GM19397 (cell line): ENCODE results near the gene EPB41L5.
"Not testable (repeated sequence)": the region's sequence is repeated elsewhere in the genome, so short reads cannot be mapped to it uniquely, and the experiment has no call there.

Experiments used
- ATAC-seq: cut with Tn5 transposase; IDR thresholded peaks from one replicate; pipeline ENCODE4 v1.9.1; 2021; ENCODE audit warnings: mild to moderate bottlenecking, moderate library complexity; ENCODE audit not compliant: unreplicated experiment

EPB41L5 gene

DNA sequence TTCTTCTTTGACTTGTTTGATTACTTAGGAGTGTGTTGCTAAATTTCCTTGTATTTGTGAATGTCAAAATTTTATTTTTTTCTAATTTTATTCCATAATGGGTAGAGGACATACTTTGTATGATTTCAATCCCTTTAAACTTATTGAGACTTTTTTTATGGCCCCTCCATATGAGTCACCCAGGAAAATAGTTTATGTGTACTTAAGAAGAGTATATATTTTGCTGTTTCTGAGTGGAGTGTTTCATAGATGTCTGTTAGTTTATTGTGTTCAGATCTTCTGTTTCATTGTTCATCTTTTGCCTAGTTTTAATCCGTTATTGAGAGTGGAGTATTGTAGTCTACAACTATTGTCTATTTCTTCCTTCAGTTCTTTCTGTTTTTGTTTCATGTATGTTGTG is 81.9 kb downstream of the EPB41L5 start:
- ATAC-seq, result no peak

DNA sequence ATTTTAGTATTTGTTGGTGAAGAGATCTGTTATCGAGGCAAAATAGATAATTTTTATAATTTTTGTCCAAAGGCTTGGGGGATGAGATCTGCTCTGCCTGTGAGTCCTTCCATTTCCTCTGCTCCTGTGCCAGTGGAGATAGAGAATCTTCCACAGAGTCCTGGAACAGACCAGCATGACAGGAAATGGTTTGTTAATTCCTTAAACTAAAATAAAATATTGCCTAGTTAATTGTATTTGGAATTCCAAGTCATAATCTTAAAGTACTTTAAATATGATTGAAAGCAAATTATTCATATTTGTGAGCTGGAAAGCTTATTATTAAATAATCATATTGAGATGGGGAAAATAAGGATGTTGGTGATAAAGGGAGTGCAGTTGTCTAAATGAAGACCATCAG is 87.8 kb downstream of the EPB41L5 start:
- ATAC-seq, result no peak

DNA sequence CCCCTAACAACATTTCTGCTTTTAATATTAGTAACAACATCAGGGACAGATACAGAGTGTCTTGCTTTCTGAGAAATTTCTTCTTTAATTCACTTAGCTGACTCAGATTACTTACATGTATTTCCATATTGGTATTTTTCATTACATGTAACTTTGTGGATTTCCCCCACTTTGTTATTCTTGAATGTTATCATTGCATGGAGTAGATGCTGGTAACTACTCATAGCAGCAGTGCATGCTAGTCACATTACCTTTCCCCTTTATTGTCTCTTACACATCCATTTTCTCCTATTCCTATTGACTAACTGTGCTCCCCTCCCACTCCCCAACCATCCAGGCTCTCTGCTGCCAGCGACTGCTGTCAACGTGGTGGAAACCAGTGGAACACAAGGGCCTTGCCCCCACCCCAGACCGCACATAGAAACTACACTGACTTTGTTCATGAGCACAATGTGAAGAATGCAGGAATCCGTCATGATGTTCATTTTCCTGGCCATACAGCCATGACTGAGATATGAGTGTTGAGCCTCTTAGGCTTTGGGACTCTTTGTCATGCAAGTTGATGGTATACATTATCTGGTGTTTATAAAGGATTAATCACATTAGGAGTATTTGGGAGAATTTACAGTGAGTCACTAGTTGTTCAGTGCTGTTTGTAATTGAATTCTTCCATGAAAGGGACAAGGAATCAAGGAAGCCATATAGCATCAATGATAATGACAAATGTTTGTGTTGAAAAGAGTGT is 91.0 kb downstream of the EPB41L5 start:
- no peak for ATAC-seq

DNA sequence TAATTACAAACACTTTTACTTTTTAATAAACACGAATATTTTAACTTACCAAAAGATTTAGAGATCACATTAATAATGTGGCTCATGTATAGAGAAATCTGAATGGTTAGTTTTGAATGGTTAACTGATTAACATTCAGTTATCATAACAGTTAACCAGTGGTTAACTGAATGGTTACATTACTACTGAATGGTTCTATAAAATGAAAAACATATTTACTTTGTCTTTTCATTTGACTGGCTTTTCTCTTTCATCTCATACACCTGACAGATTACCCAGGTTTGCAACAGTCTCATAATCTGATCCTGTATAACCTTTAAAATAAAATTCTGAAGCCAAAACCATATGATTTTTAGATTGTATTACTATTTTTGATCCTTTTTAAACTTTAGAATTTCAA is 91.9 kb downstream of the EPB41L5 start:
- no peak for ATAC-seq

DNA sequence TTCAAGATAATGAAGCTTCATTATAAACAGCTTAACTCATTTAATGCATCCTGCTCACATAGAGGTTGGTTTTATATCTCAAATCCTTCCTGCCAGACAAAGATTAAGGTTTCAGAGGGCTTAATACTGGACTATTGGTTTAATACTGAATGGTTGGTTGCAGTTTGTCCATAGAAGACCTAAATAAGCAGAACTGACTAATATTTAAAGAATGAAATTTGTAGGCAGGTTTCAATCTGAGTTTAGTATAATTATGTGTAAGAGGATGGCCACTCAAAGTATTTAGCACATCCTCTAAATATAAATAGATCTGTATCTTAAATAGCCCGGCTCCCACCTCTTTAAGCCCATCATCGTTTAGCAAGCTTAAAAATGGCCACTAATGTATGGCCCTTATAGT is 92.5 kb downstream of the EPB41L5 start:
- no peak for ATAC-seq

DNA sequence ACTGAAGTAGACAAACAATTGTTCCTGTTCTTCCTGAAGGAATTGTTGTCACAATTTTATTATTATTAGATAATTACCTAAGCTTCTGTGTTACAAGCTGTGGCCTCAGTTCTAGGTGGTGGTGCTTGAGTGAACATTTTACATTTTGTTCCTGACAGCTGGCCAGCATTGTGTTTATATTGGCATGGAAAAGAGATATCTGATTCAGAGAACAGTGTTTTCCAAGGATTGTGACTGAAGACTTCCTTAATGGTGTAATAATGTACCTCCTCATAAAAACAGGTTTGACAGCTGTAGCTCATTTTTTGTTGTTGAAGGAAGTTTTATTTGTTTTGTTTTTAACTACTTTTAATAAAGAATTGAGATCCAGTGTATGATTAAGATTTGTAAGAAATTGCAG is 95.2 kb downstream of the EPB41L5 start:
- no peak for ATAC-seq

DNA sequence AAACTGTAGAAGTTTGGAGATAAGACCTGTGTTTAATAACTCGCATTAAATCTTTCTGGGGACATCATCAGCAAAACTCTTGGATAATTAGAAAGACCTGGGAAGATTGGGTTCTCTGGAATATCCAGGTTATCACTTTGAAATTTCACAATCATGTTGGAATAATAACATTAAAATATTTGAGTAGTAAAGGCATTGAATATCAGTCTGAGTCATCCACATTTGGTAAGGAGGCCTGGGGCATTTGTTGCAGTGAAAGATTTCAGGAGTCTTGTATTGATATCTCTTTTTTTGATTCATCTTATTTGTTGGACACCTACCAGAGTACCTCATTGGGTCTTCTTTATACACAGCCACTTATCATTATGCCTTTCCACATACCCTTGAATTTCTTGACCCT is 95.9 kb downstream of the EPB41L5 start:
- ATAC-seq, result no peak

DNA sequence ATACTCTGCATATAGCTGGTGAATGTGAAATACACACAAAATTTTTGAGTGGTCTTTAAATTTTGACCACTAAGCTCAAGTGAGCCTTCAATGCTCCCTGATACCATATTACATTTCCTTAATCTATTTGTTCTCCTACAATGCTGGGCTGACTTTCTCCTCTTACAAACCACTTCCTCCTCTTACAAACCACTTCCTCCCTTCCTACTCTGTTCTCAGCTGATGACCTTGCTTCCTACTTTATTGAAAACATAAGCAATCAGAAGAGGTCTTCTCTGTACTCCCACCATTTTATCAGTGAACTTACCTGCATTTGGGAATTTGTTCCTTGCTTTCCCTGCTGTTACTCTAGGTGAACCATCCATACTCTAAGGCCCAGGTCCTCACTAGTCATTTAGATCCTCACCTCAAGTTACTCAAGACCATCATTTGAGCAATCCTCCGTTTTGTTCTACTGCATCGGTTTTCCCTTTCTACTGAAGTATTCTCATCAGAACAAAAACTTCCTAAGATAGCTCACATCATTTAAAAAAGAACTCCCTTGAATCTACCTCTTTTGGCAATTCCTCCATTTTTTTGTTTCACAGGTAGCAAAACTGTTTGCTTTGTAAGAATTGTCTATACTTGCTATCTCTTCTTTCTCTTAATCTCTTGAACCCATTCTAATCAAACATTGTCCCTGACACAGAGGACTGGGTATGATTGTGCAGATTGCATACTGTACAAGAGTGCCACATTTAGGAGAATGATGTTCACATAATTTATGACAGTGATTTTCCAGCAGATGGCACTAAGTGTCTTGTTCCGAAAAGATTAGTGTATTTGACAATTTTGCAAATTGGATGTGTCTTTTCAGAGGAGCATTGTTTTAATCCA is 96.5 kb downstream of the EPB41L5 start:
- ATAC-seq, result no peak

DNA sequence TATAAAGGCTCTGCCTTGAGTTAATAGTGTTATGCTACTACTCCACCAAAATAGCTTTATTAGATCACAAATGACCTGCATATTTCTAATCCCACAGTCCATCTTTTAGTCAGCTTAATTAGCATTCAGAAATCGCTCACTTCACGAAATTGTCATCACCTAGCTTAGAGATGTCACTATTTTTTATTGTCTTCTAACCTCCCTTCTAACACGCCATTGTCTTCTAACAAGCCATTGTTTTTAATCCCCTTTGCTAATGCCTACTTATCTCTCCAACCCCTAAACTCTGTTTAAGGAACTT is 97.1 kb downstream of the EPB41L5 start:
- no peak for ATAC-seq

DNA sequence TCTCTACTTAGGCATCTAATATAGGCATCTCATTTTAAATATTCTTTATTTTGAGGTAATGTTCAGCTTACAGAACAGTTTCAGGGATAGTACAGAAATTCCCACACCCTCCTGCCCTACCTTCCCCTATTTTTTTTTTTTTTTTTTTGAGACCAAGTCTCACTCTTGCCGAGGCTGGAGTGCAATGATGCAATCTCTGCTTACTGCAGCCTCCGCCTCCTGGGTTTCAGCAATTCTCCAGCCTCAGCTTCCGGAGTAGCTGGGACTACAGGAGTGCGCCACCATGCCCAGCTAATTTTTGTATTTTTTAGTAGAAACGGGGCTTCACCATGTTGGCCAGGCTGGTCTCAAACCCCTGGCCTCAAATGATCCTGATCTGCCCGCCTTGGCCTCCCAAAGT is 97.6 kb downstream of the EPB41L5 start:
- no peak for ATAC-seq

DNA sequence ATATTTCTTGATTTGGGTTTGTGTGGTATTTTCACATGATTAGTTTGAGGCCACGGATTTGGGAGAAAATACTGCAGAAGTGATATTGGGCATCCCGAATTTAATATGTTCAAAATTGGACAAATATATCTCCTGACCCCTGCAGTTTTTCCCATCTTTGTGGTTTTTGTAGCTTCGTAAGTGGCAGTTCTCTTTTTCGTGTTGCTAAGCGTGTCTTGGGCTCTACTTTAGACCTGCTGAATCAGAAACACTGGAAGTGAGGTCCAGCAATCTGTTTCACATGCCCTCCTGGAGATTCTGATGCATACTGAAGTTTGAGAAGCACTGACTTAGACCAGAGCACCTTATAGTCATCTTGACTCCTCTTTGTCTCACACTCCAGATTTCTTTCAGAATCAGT is 98.3 kb downstream of the EPB41L5 start:
- no peak for ATAC-seq

DNA sequence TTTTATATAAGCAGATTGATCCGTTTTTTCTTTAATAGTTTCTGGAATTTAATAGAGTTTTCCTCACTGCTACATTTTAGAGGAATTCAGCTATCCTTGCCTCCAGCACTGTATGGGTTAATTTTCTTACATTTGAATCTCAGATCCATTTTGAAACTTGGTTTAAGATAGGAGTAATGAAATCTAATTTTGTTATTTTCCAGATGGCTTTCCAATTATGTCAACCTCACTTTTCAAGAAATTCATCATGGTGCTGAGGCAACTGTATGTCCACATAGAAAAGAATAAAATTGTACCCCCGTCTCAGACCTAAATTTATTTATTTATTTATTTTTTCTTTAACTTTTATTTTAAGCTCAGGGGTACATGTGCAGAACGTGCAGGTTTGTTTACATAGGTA is 105.1 kb downstream of the EPB41L5 start:
- ATAC-seq, result no peak

DNA sequence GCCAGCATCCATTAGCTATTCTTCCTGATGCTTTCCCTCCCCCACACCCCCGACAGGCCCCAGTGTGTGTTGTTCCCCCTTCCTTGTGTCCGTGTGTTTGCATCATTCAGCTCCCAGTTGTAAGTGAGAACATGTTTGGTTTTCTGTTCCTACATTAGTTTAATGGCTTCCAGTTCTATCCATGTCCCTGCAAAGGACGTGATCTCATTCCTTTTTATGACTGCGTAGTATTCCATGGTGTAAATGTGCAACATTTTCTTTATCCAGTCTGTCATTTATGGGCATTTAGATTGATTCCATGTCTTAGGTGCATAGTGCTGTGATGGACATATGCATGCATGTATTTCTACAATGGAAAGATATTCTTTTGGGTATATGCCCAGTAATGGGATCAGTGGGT is 105.6 kb downstream of the EPB41L5 start:
- ATAC-seq, result no peak

DNA sequence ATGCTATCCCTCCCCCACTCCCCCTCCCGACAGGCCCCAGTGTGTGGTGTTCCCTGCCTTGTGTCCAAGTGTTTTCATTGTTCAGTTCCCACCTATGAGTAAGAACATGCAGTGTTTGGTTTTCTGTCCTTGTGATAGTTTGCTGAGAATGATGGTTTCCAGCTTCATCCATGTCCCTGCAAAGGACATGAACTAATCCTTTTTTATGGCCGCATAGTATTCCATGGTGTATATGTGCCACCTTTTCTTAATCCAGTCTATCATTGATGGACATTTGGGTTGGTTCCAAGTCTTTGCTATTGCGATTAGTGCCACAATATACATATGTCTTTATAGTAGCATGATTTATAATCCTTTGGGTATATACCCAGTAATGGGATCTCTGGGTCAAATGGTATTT is 108.5 kb downstream of the EPB41L5 start:
- not testable (repeated sequence) for ATAC-seq

DNA sequence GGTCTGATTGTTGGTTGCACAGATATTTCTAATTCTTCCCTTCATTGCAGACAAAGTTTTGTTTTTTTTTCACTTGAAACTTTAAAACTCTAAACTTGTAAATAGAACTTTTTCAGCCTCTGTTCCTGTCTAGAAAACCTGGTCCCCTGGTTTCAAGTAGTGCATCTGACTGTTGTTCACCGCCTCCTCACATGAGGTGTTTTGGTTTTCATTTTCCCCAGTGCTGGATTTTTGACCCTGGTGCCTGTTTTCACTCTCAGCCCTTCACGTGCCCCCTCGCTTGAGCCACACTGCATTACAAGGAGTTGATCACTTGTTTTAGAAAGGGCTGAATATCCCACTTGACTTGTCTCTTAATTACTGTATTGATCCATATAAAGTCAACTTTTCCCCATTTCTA is 110.2 kb downstream of the EPB41L5 start:
- ATAC-seq, result no peak

DNA sequence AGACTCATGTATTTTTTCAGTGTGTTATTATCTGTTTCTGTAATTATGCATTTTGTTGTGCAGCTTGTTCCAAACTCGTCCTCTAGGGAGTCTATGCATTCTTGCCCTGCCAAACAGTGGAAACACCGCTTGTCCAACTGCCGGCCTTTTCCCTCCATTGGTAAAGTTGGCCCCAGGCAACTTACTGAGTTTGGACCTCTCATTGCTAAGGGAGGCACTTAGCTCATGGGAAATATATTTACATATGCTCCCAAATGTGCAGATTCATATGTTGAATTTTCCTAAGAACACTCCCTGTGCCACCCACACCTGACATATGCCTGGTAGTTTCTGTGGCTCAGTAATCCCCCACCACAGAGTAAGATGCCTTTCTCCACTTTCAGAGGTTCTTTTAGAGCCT is 112.3 kb downstream of the EPB41L5 start:
- no peak for ATAC-seq

DNA sequence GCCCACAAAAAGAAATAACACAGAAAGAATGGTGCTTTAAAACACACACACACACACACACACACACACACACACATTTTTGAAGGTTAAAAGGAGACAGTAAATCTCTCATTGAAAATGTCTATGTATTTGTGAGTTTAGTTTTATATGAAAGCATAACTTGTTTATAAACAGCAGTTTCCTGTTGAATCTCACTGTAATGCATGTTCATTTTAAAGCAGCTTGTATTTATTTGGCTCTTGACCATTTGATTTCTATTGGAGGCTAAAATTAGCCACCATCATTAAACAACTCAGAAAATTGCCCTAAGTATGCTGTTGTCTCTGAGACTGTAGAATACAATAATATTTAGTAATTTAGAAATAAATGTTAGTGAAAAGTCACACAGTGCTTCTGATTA is 115.3 kb downstream of the EPB41L5 start:
- no peak for ATAC-seq

DNA sequence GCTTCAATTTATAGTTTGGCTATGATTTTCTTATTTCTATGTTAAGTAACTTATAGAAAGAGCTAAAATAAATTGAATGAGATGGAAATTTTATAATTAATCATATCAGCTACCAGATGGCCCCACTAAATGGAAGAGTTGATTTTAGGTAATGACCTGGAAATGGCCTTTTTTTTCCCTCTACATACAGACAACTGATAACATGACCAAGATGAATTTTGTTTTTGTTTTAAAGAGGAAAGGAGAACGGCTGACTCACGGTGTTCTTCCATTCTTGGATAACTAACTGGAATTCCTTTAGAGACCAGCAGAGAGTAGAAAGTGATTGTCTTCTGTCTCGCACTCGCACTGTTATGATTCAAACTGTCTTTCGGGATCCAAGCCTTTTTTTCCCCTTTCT is 119.3 kb downstream of the EPB41L5 start:
- no peak for ATAC-seq

DNA sequence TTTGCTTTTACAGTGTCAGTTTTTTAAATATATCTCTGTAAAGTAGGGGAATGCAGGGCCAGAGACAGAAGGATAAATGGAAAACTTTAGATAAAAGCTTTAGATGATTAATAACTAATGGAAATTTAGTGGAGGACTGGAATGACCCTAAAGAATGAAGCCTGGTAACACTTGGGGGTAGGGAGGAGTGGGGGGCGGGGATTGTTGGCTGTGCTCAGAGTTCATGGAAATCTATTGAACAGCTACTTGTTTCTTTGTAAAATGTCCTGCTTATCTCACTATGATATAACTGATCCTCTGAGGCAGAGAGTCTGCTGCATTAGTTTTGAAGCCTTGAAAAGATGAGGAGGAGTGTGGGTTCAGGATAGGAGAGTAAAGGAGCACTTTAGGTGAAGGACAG is 119.8 kb downstream of the EPB41L5 start:
- no peak for ATAC-seq

DNA sequence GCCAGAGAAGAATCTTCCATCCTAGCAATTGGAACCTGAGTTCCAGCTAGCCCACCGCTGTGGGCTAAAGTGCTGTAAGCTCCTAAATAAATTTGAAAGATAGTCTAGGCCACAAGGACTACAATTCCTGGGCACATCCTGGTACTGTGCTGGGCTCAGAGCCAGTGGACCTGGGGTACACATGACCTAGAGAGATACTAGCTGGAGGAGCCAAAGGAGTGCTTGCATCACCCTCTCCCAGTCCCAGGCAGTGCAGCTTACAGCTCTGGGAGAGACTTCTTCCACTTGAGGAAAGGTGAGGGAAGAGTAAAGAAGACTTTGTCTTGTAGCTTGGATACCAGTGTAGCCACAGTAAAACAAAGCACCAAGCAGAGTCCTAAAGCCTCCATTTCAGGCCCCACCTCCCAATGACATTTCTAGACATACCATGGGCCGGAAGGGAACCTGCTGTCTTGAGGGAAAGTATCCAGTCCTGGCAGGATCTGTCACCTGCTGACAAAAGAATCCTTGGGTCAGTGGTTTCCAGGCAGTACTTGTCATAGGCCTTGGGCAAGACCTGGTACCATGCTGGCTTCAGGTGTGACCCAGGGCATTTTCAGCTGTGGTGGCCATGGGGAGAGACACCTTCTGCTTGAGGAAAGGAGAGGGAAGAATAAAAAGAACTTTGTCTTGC is 120.8 kb downstream of the EPB41L5 start:
- no peak for ATAC-seq

DNA sequence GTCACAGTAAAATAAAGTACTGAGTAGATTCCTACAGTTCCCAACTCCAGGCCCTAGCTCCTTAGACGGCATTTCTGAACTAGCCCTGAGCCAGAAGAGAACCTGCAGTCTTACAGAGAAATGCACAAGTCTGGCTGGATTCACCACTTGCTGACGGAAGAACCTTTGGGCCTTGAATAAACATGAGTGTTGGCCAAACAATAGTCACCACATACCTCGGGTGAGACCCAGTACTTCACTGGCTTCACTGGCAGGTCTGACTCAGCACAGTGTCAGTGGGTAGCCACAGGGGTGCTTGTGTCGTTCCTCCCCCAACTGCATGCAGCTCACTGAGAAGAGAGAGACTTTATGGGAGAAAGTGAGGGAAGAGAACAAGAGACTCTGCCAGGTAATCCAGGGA is 121.4 kb downstream of the EPB41L5 start:
- ATAC-seq, result no peak

DNA sequence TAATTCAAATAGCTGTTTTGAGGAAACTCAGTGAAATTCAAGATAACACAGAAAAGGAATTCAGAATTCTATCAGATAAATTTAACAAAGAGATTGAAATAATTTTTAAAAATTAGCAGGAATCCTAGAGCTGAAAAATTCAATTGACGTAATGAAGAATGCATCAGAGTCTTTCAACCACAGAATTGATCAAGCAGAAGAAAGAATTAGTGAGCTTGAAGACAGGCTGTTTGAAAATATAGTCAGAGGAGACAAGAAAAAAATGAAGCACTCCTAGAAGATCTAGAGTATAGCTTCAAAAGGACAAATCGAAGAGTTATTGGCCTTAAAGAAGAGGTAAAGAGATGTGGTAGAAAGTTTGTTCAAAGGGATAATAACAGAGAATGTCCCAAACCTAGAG is 122.1 kb downstream of the EPB41L5 start:
- not testable (repeated sequence) for ATAC-seq
